ACHN (cell line): ENCODE results near the gene SRRD.

Source experiments
- DNase-seq: peaks from one replicate; pipeline ENCODE4 v3.0.0-alpha.2; 2015
- in situ Hi-C: cut with HindIII; loops from 2 replicates; pipeline ENCODE4 v1.10.0; 2017; ENCODE audit warnings: low sequenced_read_pairs, low pct_ligation_motif_present, low pct_unique_long_range_greater_than_20kb

The SRRD gene

GRCh38 chr22:26479792-26480610, 3.7 kb upstream of the SRRD start:
- in situ Hi-C loops, result no loop called here
- no peak for DNase-seq

DNA sequence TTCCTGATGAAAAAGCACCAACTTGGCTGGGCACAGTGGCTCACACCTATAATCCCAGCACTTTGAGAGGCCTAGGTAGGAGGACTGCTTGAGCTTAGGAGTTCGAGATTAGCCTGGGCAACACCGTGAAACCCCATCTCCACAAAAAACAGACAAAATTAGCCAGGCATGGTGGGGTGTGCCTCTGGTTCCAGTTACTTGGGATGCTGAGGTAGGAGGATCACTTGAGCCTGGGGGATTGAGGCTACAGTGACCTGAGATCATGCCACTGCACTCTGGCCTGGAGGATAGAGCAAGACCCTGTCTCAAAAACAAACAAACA, 3.1 kb upstream of the SRRD start:
- in situ Hi-C loops, result no loop called here

GRCh38 chr22:26481112-26481693, 2.5 kb upstream of the SRRD start:
- in situ Hi-C loops, result no loop called here

More for the DNA sequence above, 3.1 kb upstream of the SRRD start:
- DNase-seq, result no peak

DNA sequence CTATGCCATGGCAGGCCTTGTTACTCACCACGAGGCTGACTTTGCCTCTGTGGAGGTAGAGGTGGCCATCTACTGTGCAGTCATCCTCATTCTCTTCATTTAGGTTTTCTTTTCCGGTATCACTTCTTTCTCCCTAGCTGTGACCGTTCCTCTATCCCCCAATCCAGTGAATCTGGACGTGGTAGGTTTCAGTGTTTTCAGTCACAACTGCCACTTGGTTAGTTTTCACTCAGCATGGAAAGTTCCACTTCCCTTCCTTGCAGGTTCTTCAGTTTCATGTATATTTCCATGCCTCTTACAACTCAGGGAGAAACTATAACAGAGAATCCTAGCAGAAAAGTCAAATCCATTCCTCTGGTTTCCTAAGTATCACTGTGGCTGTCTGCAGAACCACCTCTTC, 2.0 kb upstream of the SRRD start:
- in situ Hi-C loops, result no loop called here
- DNase-seq, result no peak

More at GRCh38 chr22:26481112-26481693, 2.5 kb upstream of the SRRD start:
- no peak for DNase-seq

GRCh38 chr22:26482161-26482560, 1.5 kb upstream of the SRRD start:
- DNase-seq, result no peak
- in situ Hi-C loops, result no loop called here

DNA sequence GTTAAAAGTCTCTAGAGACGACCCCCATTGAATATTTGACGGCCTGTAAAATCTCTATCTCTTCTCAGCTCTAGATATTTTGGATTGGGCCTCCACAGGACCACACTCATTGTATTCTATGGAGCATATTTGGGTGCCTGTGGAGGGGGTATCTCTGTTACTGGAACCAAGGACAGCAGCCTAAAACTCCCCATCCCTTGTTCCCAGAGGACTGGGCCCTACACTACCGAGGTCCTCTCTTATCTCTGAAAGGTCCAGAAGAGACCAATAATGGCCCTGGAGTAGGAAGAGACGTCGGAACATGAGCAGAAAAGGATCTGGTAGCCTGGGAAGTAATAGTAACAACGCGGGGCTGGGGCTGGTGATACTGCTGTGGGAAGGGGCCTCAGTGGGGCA, 636 bp upstream of the SRRD start:
- in situ Hi-C loops, result no loop called here
- DNase-seq, result no peak

DNA sequence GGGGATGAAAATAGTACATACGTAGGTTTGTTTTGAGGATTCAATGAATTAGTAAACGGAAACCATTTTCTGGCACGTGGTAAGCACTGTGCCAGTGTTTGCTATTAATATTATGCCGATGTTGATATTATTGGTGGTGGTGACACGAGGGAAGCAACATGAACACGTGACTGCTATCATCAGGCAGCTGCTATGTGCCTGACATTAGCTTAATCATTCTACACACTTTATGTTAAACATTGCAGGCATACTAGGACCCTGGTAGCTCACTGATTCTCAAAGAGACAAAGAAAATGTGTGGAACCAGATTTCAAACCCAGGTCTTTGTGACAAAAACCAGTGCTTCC, 656 bp downstream of the SRRD start:
- in situ Hi-C loops, result no loop called here
- DNase-seq, result no peak

- in situ Hi-C loops, result no loop called here
- no peak for DNase-seq
These were observed 1.3 kb downstream of the SRRD start for GRCh38 chr22:26485013-26485412.

GRCh38 chr22:26485806-26486390, 2.2 kb downstream of the SRRD start:
- in situ Hi-C loops, result no loop called here

GRCh38 chr22:26486394-26486793, 2.7 kb downstream of the SRRD start:
- DNase-seq, result no peak
- in situ Hi-C loops, result no loop called here

More at GRCh38 chr22:26485806-26486390, 2.2 kb downstream of the SRRD start:
- no peak for DNase-seq

DNA sequence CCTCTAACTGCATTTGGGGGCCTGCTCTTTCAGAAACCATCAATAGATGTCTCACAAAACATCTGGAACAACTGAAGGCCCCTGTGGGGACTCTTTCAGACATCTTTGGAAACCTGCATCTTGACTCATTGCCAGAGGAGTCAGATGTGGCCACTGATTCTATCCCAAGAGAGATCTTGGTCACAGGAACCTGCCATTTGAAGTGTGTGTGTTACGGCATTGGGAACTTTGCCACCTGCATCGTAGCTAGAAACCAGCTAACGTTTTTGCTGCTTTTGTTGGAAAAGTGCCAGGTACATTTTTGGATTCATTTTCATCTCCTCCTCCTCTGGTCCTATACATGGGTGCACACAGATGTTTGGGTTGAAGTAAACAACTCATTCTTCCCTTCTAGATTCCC, 4.3 kb downstream of the SRRD start:
- in situ Hi-C loops, result no loop called here

GRCh38 chr22:26489447-26490036, 5.9 kb downstream of the SRRD start:
- in situ Hi-C loops, result no loop called here

More for the DNA sequence above, 4.3 kb downstream of the SRRD start:
- DNase-seq, result no peak

DNA sequence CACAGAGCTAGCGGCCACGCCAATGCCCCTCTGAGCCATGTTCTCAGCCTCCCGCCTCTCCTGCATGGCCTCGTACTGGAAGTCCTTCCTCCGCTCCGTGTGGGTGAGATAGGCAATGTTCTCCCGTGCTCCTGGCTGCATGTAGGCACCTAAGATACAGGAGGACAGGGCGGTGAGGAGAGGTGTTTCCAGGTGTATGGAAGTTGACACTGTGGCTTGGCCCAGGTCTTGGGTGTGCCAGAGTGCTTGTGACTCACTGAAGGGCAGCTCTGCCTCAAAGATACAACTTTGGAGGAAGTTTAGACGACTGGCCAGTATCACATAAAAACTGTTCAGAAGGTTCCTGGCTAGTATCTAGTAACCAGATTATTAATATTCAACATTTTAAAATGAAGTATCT, 8.5 kb downstream of the SRRD start:
- in situ Hi-C loops, result no loop called here
- no peak for DNase-seq

More at GRCh38 chr22:26489447-26490036, 5.9 kb downstream of the SRRD start:
- DNase-seq, result no peak

DNA sequence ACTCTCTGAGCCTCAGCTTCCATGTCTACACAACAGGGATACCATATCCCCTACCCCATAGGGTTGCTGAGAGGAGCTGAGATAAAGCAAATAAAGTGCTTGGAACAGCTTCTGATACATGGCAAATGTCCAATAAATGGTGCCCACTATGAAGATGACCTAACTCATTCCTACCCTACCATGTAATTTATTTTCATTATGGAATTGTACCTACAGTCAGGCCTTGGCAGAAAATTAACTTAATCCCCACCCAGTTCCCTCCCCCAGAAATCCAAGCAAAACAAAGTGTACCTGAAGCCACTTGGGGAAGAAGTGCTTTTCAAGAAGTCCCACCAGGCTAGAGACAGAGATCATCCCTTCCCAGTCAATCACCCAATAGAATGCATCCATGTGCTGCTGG, 10.8 kb downstream of the SRRD start:
- no peak for DNase-seq
- in situ Hi-C loops, result no loop called here

DNA sequence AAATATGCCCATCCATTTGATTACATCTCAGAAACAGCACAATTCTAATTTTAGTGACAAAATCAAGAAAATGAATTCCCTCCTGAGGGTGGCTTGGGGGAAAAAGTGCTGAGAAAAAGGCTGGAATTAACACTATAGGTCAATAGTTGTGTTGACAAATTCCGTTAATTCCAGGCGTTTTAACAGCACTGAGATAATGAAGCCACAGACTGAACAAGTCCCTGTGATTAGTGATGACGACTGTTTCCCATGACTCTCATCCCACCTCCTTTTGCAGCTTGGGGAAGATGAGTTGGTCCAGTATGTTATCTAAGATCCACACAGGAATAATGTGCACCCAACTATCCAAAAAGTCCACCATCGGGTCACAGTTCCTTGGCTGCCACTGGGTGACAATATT, 12.8 kb downstream of the SRRD start:
- no peak for DNase-seq
- in situ Hi-C loops, result no loop called here

DNA sequence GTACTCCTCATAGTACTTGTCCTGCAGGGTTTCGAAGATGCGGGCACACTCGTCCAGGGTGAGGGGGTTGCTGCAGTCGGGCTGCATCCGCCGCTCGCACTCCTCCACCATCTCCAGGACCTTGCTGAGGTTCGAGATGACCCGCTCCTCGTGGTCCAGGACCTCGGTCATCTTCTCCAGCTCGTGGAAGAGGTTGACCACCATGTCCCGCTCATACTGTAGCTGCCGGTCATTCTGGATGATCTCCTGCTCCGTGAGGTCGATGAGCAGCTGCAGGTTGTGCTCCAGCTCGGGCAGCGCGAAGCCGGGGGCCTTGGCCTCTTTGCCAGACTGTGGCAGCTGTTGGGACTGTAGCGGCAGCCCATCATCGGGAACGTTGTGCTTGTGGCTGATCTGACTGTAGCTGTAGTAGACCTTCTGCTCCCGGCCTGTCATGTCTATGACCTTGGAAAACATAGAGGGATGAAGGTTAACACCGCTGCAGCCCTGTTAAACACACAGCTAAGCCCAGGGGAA, 15.6 kb downstream of the SRRD start:
- DNase-seq, result no peak
- in situ Hi-C loops, result no loop called here

GRCh38 chr22:26501996-26502395, 18.3 kb downstream of the SRRD start:
- DNase-seq, result no peak
- in situ Hi-C loops, result no loop called here

GRCh38 chr22:26502688-26503561, 19.2 kb downstream of the SRRD start:
- in situ Hi-C loops, result no loop called here
- peak; percentile 43 for DNase-seq

DNA sequence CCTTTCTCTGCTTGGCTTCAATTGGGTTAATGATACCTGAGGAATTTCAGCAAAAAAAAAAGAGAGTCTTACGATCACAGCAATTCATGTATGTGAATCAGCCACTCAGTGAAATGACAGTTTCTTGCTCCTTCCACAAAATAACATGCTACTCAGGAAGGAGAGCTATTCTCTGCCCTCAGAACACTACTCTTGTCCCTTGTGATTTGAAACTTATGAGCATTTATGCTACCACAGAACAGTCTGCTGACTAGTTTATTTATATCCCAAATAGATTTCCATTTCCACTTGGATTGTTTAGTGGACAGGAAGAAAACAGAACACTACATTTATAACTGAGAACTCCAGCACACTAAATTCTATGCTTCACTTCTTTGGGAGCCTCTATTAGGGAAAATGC, 20.1 kb downstream of the SRRD start:
- in situ Hi-C loops, result no loop called here
- DNase-seq, result no peak
